Coronary artery (tissue), 2 donors: ENCODE results near the gene IRF6.
A peak's percentile ranks its signal among the peaks of the same experiment; 100 is the strongest.

Experiments used
- DNase-seq: peaks from one replicate; pipeline ENCODE4 v3.0.0-alpha.2; 2017; ENCODE audit warnings: low spot score
- H3K27ac ChIP-seq, 2 donors: fragments of 200-600 bp; sonication (generic); one replicate each; pipeline ENCODE4 v1.5.1; 2016 to 2019
- H3K4me3 ChIP-seq: fragments of 200-600 bp; sonication (generic); 2 replicates; pipeline ENCODE4 v1.5.1; 2016; ENCODE audit warnings: mild to moderate bottlenecking, moderate library complexity
- CTCF ChIP-seq: fragments of 200-600 bp; sonication (generic); IDR thresholded peaks from one replicate; pipeline ENCODE4 v1.5.1; 2019; ENCODE audit warnings: antibody characterized with exemption

IRF6 gene

GRCh38 chr1:209805875-209806760 lies at the start of gene IRF6:
TSS of gene IRF6 (minus strand) at chr1:209806142. CDS start at chr1:209801413, 4,729 bp downstream.
- TF ChIP-seq CTCF = no peak
- DNase-seq = no peak
- Histone ChIP-seq H3K27ac (peak within 1 kb of the TSS in 1 of 2 donors; percentile 32), H3K4me3 (peak within 1 kb of the TSS; percentile 66)

- no peak for TF ChIP-seq CTCF
- no peak overlapping the region for H3K4me3 ChIP-seq
- no peak overlapping the region for H3K27ac ChIP-seq
- DNase-seq = no peak
Measured at GRCh38 chr1:209855623-209856022, 49.7 kb upstream of the IRF6 start.

GRCh38 chr1:209855006-209855405 lies 49.1 kb upstream of the IRF6 start:
- Histone ChIP-seq H3K4me3 (no peak overlapping the region), H3K27ac (no peak overlapping the region)
- no peak for DNase-seq
- TF ChIP-seq CTCF = no peak

GRCh38 chr1:209854196-209854595 lies 48.3 kb upstream of the IRF6 start:
- H3K27ac ChIP-seq = no peak overlapping the region
- H3K4me3 ChIP-seq = no peak overlapping the region
- no peak for TF ChIP-seq CTCF
- no peak for DNase-seq

GRCh38 chr1:209853676-209854075 lies 47.7 kb upstream of the IRF6 start:
- DNase-seq = no peak
- Histone ChIP-seq H3K27ac (no peak overlapping the region), H3K4me3 (no peak overlapping the region)
- no peak for TF ChIP-seq CTCF

- no peak for TF ChIP-seq CTCF
- Histone ChIP-seq H3K4me3 (no peak overlapping the region), H3K27ac (no peak overlapping the region)
- DNase-seq = no peak
Measured at GRCh38 chr1:209850342-209850979, 44.5 kb upstream of the IRF6 start.

- no peak for TF ChIP-seq CTCF
- no peak overlapping the region for H3K4me3 ChIP-seq
- no peak overlapping the region for H3K27ac ChIP-seq
- DNase-seq = no peak
Measured at GRCh38 chr1:209849388-209849787, 43.4 kb upstream of the IRF6 start.
